SK-N-SH treated with all-trans-retinoic acid at 6 μM for 48 hours (cell line): Measurements from ENCODE around the gene ITIH2.

Source experiments
- ATAC-seq: fragments of 200-7000 bp; cut with Tn5 transposase; 3 replicates; pipeline ENCODE4 v1.9.1; 2020; ENCODE audit warnings: mild to moderate bottlenecking, moderate library complexity
- ARNTL ChIP-seq: fragments of 450-650 bp; formaldehyde crosslinking; IDR thresholded peaks from 2 replicates; pipeline ENCODE4 v1.5.0; 2020; ENCODE audit warnings: low read depth, mild to moderate bottlenecking, moderate library complexity, borderline replicate concordance
- BACH2 ChIP-seq: fragments of 250-450 bp; sonication (Bioruptor Pico); IDR thresholded peaks from 2 replicates; pipeline ENCODE4 v1.9.0; 2021; ENCODE audit warnings: mild to moderate bottlenecking, borderline replicate concordance
- ESRRG ChIP-seq: fragments of 250-450 bp; sonication (Bioruptor Pico); IDR thresholded peaks from 2 replicates; pipeline ENCODE4 v1.6.1; 2021; ENCODE audit warnings: mild to moderate bottlenecking
- GLIS3 ChIP-seq: fragments of 250-450 bp; sonication (Bioruptor Pico); IDR thresholded peaks from 2 replicates; pipeline ENCODE4 v1.5.0; 2020; ENCODE audit warnings: mild to moderate bottlenecking, moderate library complexity
- ISL1 ChIP-seq: fragments of 250-450 bp; sonication (Bioruptor Pico); IDR thresholded peaks from 2 replicates; pipeline ENCODE4 v2.1.2; 2022; ENCODE audit warnings: mild to moderate bottlenecking, moderate library complexity
- OSR1 ChIP-seq: fragments of 250-450 bp; sonication (Bioruptor Pico); IDR thresholded peaks from 2 replicates; pipeline ENCODE4 v1.8.0; 2022; ENCODE audit warnings: moderate library complexity, mild to moderate bottlenecking, inconsistent platforms
- PPARA ChIP-seq: fragments of 250-450 bp; sonication (Bioruptor Pico); IDR thresholded peaks from 2 replicates; pipeline ENCODE4 v1.5.0; 2020; ENCODE audit warnings: mild to moderate bottlenecking, borderline replicate concordance
- RARB ChIP-seq: fragments of 250-450 bp; sonication (Bioruptor Pico); IDR thresholded peaks from 2 replicates; pipeline ENCODE4 v1.8.0; 2021; ENCODE audit warnings: mild to moderate bottlenecking, moderate library complexity
- SNAI2 ChIP-seq: fragments of 250-450 bp; sonication (Bioruptor Pico); IDR thresholded peaks from 2 replicates; pipeline ENCODE4 v1.5.0; 2020; ENCODE audit warnings: mild to moderate bottlenecking, moderate library complexity
- TOX ChIP-seq: fragments of 250-450 bp; sonication (Bioruptor Pico); IDR thresholded peaks from 2 replicates; pipeline ENCODE4 v1.8.0; 2021; ENCODE audit warnings: mild to moderate bottlenecking, moderate library complexity, borderline replicate concordance
- ZC3H10 ChIP-seq: fragments of 250-450 bp; sonication (Bioruptor Pico); IDR thresholded peaks from 2 replicates; pipeline ENCODE4 v1.5.1; 2021; ENCODE audit warnings: mild to moderate bottlenecking, moderate library complexity
- ZFP3 ChIP-seq: fragments of 250-450 bp; sonication (Bioruptor Pico); IDR thresholded peaks from 2 replicates; pipeline ENCODE4 v1.5.0; 2020; ENCODE audit warnings: mild to moderate bottlenecking, moderate library complexity
- ZFP30 ChIP-seq: fragments of 450-650 bp; formaldehyde crosslinking; IDR thresholded peaks from 2 replicates; pipeline ENCODE4 v1.5.0; 2022; ENCODE audit warnings: mild to moderate bottlenecking, moderate library complexity
- ZNF565 ChIP-seq: fragments of 450-650 bp; formaldehyde crosslinking; conservative IDR thresholded peaks from 2 replicates; pipeline ENCODE4 v1.5.0; 2020; ENCODE audit warnings: low read depth, mild to moderate bottlenecking, moderate library complexity
- TF ChIP-seq, protein P1 (sequence below): fragments of 250-450 bp; sonication (Bioruptor Pico); IDR thresholded peaks from 2 replicates; pipeline ENCODE4 v1.8.0; 2021; ENCODE audit warnings: low read depth, mild to moderate bottlenecking, moderate library complexity, borderline replicate concordance
- TF ChIP-seq, protein P2 (sequence below): fragments of 250-450 bp; sonication (Bioruptor Pico); IDR thresholded peaks from 2 replicates; pipeline ENCODE4 v1.8.0; 2020; ENCODE audit warnings: mild to moderate bottlenecking, moderate library complexity, borderline replicate concordance
- TF ChIP-seq, protein P3 (sequence below): fragments of 250-450 bp; sonication (Bioruptor Pico); IDR thresholded peaks from 2 replicates; pipeline ENCODE4 v1.5.0; 2020; ENCODE audit warnings: mild to moderate bottlenecking, moderate library complexity
- TF ChIP-seq, protein P4 (sequence below): fragments of 250-450 bp; sonication (Bioruptor Pico); IDR thresholded peaks from 2 replicates; pipeline ENCODE4 v1.5.1; 2021; ENCODE audit warnings: mild to moderate bottlenecking, moderate library complexity
- TF ChIP-seq, protein P5 (sequence below): fragments of 250-450 bp; sonication (Bioruptor Pico); IDR thresholded peaks from 2 replicates; pipeline ENCODE4 v1.5.1; 2020; ENCODE audit warnings: low read depth, mild to moderate bottlenecking, moderate library complexity

The ITIH2 gene

DNA sequence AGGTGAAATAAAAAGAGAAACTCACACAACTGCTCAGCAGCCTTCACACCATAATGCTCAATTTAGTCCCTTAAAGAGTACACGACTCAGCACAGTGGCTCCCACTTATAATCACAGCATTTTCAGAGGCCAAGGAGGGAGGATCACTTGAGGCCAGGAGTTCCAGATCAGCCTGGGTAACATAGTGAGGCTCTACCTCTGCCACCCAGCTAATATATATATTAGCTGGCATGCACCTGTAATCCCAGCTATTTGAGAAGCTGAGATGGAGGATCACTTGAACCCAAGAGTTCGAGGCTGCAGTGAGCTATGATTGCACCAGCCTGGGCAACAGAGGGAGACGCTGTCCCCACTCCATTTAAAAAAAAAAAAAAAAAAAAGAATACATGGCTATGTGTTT lies 2.2 kb downstream of the ITIH2 start:
- TF ChIP-seq, protein P1, sequence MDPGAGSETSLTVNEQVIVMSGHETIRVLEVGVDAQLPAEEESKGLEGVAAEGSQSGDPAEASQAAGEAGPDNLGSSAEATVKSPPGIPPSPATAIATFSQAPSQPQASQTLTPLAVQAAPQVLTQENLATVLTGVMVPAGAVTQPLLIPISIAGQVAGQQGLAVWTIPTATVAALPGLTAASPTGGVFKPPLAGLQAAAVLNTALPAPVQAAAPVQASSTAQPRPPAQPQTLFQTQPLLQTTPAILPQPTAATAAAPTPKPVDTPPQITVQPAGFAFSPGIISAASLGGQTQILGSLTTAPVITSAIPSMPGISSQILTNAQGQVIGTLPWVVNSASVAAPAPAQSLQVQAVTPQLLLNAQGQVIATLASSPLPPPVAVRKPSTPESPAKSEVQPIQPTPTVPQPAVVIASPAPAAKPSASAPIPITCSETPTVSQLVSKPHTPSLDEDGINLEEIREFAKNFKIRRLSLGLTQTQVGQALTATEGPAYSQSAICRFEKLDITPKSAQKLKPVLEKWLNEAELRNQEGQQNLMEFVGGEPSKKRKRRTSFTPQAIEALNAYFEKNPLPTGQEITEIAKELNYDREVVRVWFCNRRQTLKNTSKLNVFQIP (CRISPR knock-in tag) = no peak
- TF ChIP-seq BACH2 (CRISPR knock-in tag) = no peak
- no peak for ATAC-seq

DNA sequence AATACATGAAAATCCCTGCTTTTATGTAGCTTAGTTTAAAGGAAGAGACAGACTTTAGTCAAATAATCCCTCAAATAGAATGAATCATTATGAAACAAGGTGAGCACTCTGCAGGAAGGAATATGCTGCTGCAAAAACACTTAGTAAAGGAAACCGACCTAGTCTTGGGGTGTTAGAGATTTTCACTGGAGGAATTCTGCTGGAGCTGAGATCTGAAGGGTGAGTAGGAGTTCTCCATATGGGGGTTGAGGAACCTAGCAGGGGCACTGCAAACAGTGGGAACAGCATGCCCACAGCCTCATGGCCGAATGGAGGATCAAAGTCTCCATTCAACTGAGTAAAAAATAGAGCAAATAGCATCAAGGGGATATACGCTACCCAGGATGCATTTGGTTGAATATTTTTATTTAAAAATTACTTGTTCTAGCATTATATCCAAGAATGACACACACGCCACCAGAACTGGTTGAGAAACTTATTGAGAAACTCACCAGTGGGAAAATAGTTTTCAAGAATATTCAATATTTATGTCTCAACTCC lies 3.5 kb downstream of the ITIH2 start:
- no peak for TF ChIP-seq BACH2 (CRISPR knock-in tag)
- TF ChIP-seq, protein P2, sequence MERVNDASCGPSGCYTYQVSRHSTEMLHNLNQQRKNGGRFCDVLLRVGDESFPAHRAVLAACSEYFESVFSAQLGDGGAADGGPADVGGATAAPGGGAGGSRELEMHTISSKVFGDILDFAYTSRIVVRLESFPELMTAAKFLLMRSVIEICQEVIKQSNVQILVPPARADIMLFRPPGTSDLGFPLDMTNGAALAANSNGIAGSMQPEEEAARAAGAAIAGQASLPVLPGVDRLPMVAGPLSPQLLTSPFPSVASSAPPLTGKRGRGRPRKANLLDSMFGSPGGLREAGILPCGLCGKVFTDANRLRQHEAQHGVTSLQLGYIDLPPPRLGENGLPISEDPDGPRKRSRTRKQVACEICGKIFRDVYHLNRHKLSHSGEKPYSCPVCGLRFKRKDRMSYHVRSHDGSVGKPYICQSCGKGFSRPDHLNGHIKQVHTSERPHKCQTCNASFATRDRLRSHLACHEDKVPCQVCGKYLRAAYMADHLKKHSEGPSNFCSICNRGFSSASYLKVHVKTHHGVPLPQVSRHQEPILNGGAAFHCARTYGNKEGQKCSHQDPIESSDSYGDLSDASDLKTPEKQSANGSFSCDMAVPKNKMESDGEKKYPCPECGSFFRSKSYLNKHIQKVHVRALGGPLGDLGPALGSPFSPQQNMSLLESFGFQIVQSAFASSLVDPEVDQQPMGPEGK (CRISPR knock-in tag) = no peak
- no peak for TF ChIP-seq OSR1 (CRISPR knock-in tag)
- TF ChIP-seq TOX = no peak
- ATAC-seq = no peak

DNA sequence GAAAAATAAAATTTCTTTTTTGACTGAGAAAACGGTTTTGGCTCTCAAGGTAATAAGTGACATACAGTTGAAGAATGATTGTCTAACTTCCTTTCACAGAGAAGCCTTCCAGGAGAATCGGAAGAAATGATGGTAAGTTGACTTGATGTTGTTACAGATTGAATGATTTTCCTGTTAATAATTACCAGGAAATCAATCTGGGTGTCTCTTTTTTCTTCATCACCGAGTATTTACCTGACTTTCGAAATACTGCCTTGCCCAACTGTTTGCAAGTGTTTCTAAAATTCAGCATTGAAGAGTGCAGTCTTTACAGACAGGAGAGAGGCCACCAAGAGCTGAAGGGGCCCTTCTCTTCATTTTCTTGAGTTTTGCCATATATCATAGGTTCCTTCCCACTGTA lies 4.0 kb downstream of the ITIH2 start:
- TF ChIP-seq ARNTL (CRISPR knock-in tag) = no peak
- TF ChIP-seq ZFP30 = no peak
- TF ChIP-seq SNAI2 (CRISPR knock-in tag) = no peak
- TF ChIP-seq PPARA (CRISPR knock-in tag) = no peak
- TF ChIP-seq ISL1 (CRISPR knock-in tag) = no peak
- no peak for TF ChIP-seq ZFP3 (CRISPR knock-in tag)
- no peak for TF ChIP-seq ESRRG (CRISPR knock-in tag)
- no peak for TF ChIP-seq ZC3H10 (CRISPR knock-in tag)
- TF ChIP-seq, protein P3, sequence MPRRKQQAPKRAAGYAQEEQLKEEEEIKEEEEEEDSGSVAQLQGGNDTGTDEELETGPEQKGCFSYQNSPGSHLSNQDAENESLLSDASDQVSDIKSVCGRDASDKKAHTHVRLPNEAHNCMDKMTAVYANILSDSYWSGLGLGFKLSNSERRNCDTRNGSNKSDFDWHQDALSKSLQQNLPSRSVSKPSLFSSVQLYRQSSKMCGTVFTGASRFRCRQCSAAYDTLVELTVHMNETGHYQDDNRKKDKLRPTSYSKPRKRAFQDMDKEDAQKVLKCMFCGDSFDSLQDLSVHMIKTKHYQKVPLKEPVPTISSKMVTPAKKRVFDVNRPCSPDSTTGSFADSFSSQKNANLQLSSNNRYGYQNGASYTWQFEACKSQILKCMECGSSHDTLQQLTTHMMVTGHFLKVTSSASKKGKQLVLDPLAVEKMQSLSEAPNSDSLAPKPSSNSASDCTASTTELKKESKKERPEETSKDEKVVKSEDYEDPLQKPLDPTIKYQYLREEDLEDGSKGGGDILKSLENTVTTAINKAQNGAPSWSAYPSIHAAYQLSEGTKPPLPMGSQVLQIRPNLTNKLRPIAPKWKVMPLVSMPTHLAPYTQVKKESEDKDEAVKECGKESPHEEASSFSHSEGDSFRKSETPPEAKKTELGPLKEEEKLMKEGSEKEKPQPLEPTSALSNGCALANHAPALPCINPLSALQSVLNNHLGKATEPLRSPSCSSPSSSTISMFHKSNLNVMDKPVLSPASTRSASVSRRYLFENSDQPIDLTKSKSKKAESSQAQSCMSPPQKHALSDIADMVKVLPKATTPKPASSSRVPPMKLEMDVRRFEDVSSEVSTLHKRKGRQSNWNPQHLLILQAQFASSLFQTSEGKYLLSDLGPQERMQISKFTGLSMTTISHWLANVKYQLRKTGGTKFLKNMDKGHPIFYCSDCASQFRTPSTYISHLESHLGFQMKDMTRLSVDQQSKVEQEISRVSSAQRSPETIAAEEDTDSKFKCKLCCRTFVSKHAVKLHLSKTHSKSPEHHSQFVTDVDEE (CRISPR knock-in tag) = no peak
- TF ChIP-seq, protein P2 (CRISPR knock-in tag) = no peak
- TF ChIP-seq, protein P4, sequence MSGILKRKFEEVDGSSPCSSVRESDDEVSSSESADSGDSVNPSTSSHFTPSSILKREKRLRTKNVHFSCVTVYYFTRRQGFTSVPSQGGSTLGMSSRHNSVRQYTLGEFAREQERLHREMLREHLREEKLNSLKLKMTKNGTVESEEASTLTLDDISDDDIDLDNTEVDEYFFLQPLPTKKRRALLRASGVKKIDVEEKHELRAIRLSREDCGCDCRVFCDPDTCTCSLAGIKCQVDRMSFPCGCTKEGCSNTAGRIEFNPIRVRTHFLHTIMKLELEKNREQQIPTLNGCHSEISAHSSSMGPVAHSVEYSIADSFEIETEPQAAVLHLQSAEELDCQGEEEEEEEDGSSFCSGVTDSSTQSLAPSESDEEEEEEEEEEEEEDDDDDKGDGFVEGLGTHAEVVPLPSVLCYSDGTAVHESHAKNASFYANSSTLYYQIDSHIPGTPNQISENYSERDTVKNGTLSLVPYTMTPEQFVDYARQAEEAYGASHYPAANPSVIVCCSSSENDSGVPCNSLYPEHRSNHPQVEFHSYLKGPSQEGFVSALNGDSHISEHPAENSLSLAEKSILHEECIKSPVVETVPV (CRISPR knock-in tag) = no peak
- no peak for TF ChIP-seq GLIS3 (CRISPR knock-in tag)
- TF ChIP-seq RARB = no peak
- TF ChIP-seq, protein P5, sequence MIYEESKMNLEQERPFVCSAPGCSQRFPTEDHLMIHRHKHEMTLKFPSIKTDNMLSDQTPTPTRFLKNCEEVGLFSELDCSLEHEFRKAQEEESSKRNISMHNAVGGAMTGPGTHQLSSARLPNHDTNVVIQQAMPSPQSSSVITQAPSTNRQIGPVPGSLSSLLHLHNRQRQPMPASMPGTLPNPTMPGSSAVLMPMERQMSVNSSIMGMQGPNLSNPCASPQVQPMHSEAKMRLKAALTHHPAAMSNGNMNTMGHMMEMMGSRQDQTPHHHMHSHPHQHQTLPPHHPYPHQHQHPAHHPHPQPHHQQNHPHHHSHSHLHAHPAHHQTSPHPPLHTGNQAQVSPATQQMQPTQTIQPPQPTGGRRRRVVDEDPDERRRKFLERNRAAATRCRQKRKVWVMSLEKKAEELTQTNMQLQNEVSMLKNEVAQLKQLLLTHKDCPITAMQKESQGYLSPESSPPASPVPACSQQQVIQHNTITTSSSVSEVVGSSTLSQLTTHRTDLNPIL (CRISPR knock-in tag) = no peak
- TF ChIP-seq ZNF565 (CRISPR knock-in tag) = no peak
- TF ChIP-seq, all 23 proteins: peak for 0
- ATAC-seq = no peak
